Transverse colon (tissue), 4 donors: Measurements from ENCODE around the gene PIM1. TPM values are rescaled to one million over a fixed set of nuclear protein-coding genes. Genes with fewer than 3 reads are reported as not detected.

ENCODE experiments used
- DNase-seq: peaks from one replicate; pipeline ENCODE4 v3.0.0-alpha.2; 2019
- H3K27ac ChIP-seq, 4 donors: fragments of 200-600 bp; sonication (generic); 2 replicates each; pipeline ENCODE4 v1.5.1; 2016 to 2018; ENCODE audit warnings: inconsistent platforms in 4 of 4
- H3K27me3 ChIP-seq: fragments of 200-600 bp; sonication (generic); 2 replicates; pipeline ENCODE4 v1.5.1; 2017; ENCODE audit warnings: inconsistent platforms
- H3K36me3 ChIP-seq, 4 donors: fragments of 200-600 bp; sonication (generic); 2 replicates each; pipeline ENCODE4 v1.5.1; 2017 to 2019; ENCODE audit warnings: inconsistent platforms in 4 of 4
- H3K4me1 ChIP-seq, 4 donors: fragments of 200-600 bp; sonication (generic); 2 replicates each; pipeline ENCODE4 v1.5.1; 2017 to 2020; ENCODE audit warnings: inconsistent platforms in 4 of 4
- H3K4me3 ChIP-seq, 4 donors: fragments of 200-600 bp; sonication (generic); 1 replicate in 1 of 4; 2 replicates in 3 of 4; pipeline versions ENCODE4 v1.5.1 to v1.6.1; 2017 to 2019; ENCODE audit warnings: inconsistent platforms in 4 of 4
- H3K9me3 ChIP-seq, 2 donors: fragments of 200-600 bp; sonication (generic); 2 replicates each; pipeline ENCODE4 v1.5.1; 2017 to 2019; ENCODE audit warnings: inconsistent platforms in 2 of 2
- EP300 ChIP-seq: sonication (generic); formaldehyde crosslinking; IDR thresholded peaks from one replicate; pipeline ENCODE4 v1.6.1; 2017; ENCODE audit warnings: antibody characterized with exemption, low read depth
- POLR2A ChIP-seq: fragments of 450-650 bp; IDR thresholded peaks from one replicate; pipeline ENCODE4 v1.6.1; 2016; ENCODE audit warnings: antibody characterized with exemption, mild to moderate bottlenecking, moderate library complexity
- POLR2AphosphoS5 ChIP-seq, 3 donors: sonication (generic); formaldehyde crosslinking; IDR thresholded peaks; one replicate each; pipeline ENCODE4 v1.6.1; 2016; ENCODE audit warnings: antibody characterized with exemption in 3 of 3
- in situ Hi-C, 4 donors: fragments of 200-750 bp; cut with MboI; loops; one replicate each; pipeline versions ENCODE4 v1.15.0 to v1.15.1; 2017; ENCODE audit warnings: low sequenced_read_pairs in 3 of 4, low pct_ligation_motif_present in 1 of 4, low pct_unique_long_range_greater_than_20kb in 1 of 4
- intact Hi-C: fragments of 100-400 bp; cut with DNase I; formaldehyde crosslinking; loops from one replicate; pipeline ENCODE4 v1.15.1; 2023; ENCODE audit warnings: low total_unique reads
- total RNA-seq, 4 donors: library from RNA; depleted of rRNA; stranded (reverse); fragments of >200 nt; gene quantifications; one replicate each; pipeline ENCODE4 v1.1.0, GENCODE V29; 2016
- TF ChIP-seq, protein P1 (sequence below), 5 experiments: fragments of 200-600 bp in 3 of 5; fragments of 450-650 bp in 2 of 5; sonication (generic) in 3 of 5; IDR thresholded peaks; 1 replicate in 2 of 5; 2 replicates in 3 of 5; pipeline ENCODE4 v1.5.1; 2016 to 2017; ENCODE audit warnings: antibody characterized with exemption in 5 of 5, inconsistent platforms in 3 of 5, mild to moderate bottlenecking in 2 of 5, moderate library complexity in 1 of 5

PIM1 gene
- total RNA-seq, 4 donors from 2014 or later: 6.8 to 102 (median 24.0) TPM

GRCh38 chr6:37222992-37223391, 53.0 kb downstream of the PIM1 start:
- H3K4me3 ChIP-seq: peak overlapping the region in 2 of 4 donors; percentile 48 to 78

More at GRCh38 chr6:37222992-37223391, 53.0 kb downstream of the PIM1 start:
- TF ChIP-seq, protein P1, sequence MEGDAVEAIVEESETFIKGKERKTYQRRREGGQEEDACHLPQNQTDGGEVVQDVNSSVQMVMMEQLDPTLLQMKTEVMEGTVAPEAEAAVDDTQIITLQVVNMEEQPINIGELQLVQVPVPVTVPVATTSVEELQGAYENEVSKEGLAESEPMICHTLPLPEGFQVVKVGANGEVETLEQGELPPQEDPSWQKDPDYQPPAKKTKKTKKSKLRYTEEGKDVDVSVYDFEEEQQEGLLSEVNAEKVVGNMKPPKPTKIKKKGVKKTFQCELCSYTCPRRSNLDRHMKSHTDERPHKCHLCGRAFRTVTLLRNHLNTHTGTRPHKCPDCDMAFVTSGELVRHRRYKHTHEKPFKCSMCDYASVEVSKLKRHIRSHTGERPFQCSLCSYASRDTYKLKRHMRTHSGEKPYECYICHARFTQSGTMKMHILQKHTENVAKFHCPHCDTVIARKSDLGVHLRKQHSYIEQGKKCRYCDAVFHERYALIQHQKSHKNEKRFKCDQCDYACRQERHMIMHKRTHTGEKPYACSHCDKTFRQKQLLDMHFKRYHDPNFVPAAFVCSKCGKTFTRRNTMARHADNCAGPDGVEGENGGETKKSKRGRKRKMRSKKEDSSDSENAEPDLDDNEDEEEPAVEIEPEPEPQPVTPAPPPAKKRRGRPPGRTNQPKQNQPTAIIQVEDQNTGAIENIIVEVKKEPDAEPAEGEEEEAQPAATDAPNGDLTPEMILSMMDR (IDR thresholded peaks at IDR 0.05): no peak
- TF ChIP-seq EP300 (no peak), POLR2AphosphoS5 (IDR thresholded peaks at IDR 0.05) (no peak), POLR2A (no peak)
- no peaks in the 10 kb centered on the region for H3K9me3 ChIP-seq
- no peaks in the 10 kb centered on the region for H3K27me3 ChIP-seq
- peaks cover 0 to 15% (median 10%) of the 10 kb centered on the region in 4 donors for H3K4me1 ChIP-seq
- peak overlapping the region; percentile 58 to 72 (median 61) for H3K27ac ChIP-seq
- intact Hi-C loops (no loop called here), in situ Hi-C loops (loop anchor here in 3 of 4 donors (25.0 kb wide), 2 partner anchors 336 to 461 kb away; partner anchors contain the start of gene C6orf89 (in 3 of the 3))
- DNase-seq: no peak
- no peaks in the 10 kb centered on the region for H3K36me3 ChIP-seq

Other genes starting within 250 kb of the PIM1 start
- gene PI16, start 215.4 kb upstream of the PIM1 start, total RNA-seq: 1 to 10 TPM in 2 of 4 donors, under 1 TPM in 1, not detected in 1; 0.60 to 5.6 (median 4.0) TPM
- gene MTCH1, start 184.0 kb upstream of the PIM1 start, total RNA-seq: 100 to 1,000 TPM; 123 to 190 (median 152) TPM
- gene FGD2, start 164.5 kb upstream of the PIM1 start, total RNA-seq: 10 to 100 TPM; 13.1 to 46.4 (median 29.6) TPM
- gene TBC1D22B, start 87.6 kb downstream of the PIM1 start, total RNA-seq: 10 to 100 TPM in 3 of 4 donors, 1 to 10 TPM in 1; 9.0 to 15.7 (median 12.6) TPM
- gene TMEM217, start 88.0 kb downstream of the PIM1 start, total RNA-seq: 1 to 10 TPM in 2 of 4 donors, under 1 TPM in 1, not detected in 1; 0.41 to 1.4 (median 1.1) TPM
- gene RNF8, start 183.8 kb downstream of the PIM1 start, total RNA-seq: 10 to 100 TPM in 2 of 4 donors, 1 to 10 TPM in 2; 2.2 to 12.9 (median 9.0) TPM